Kidney (tissue), 14 donors: Measurements from ENCODE around the gene CDX2. TPM values are rescaled to one million over a fixed set of nuclear protein-coding genes. Genes with fewer than 3 reads are reported as not detected.

Experiments
- DNase-seq, 5 donors: peaks; one replicate each; pipeline ENCODE4 v3.0.0-alpha.2; 2013 to 2020
- FAIRE-seq: peaks from 2 replicates; lab custom pipeline; 2012; peaks lifted over from hg19 to GRCh38; lab: Jason Lieb, UNC
- H3K27ac ChIP-seq, 2 donors: one replicate each; pipeline ENCODE4 v1.7.0; 2013; ENCODE audit warnings: low read depth in 2 of 2, low read length in 2 of 2, inconsistent platforms in 1 of 2
- H3K27me3 ChIP-seq: one replicate; pipeline ENCODE4 v1.7.1; 2013; ENCODE audit warnings: low read length, inconsistent platforms; ENCODE audit not compliant: control insufficient read depth, insufficient read depth
- H3K36me3 ChIP-seq, 3 donors: one replicate each; pipeline versions ENCODE4 v1.7.0 to v1.7.1; 2013; ENCODE audit warnings: low read length in 3 of 3, control low read depth in 1 of 3, inconsistent platforms in 1 of 3; ENCODE audit not compliant: insufficient read depth in 3 of 3, control insufficient read depth in 2 of 3
- H3K4me1 ChIP-seq, 3 donors: one replicate each; pipeline versions ENCODE4 v1.7.0 to v1.7.1; 2013; ENCODE audit warnings: low read length in 3 of 3, inconsistent platforms in 1 of 3, low read depth in 1 of 3; ENCODE audit not compliant: control insufficient read depth in 2 of 3, insufficient read depth in 2 of 3
- H3K4me3 ChIP-seq, 3 donors: one replicate each; pipeline versions ENCODE4 v1.7.0 to v1.8.1; 2013; ENCODE audit warnings: low read length in 3 of 3, control low read depth in 1 of 3, inconsistent platforms in 1 of 3
- H3K9ac ChIP-seq, 3 donors: one replicate each; pipeline versions ENCODE4 v1.7.0 to v1.7.1; 2013; ENCODE audit warnings: low read length in 3 of 3, control low read depth in 1 of 3, inconsistent platforms in 1 of 3
- H3K9me3 ChIP-seq, 3 donors: one replicate each; pipeline versions ENCODE4 v1.7.0 to v1.7.1; 2013; ENCODE audit warnings: low read length in 3 of 3, control low read depth in 1 of 3, inconsistent platforms in 1 of 3; ENCODE audit not compliant: control insufficient read depth in 2 of 3, insufficient read depth in 1 of 3
- intact Hi-C: fragments of 100-400 bp; cut with DNase I; formaldehyde crosslinking; loops from one replicate; pipeline ENCODE4 v1.11.1; 2022
- polyA plus RNA-seq: library from polyadenylated mRNA; stranded (reverse); fragments of 350-450 nt; fragmentation: Illumina TruSeq; extraction: RNeasy Lipid Tissue Mini Kit (QIAGEN cat#74804); gene quantifications from one replicate; pipeline ENCODE4 v1.2.3, GENCODE V29; 2014; ENCODE audit warnings: low read depth, low replicate concordance; ENCODE audit not compliant: insufficient read depth
- total RNA-seq: library from RNA; stranded (reverse); fragmentation: NEBNext Ultra II Directional; extraction: Animal tissue kit (Norgen Biotek cat#: 25700); gene quantifications from one replicate; pipeline ENCODE4 v1.2.1, GENCODE V29; 2021
- TF ChIP-seq, protein P1 (sequence below): IDR thresholded peaks from 3 replicates; pipeline ENCODE4 v1.5.1; 2012; ENCODE audit warnings: mild to moderate bottlenecking, moderate library complexity, borderline replicate concordance; ENCODE audit not compliant: insufficient read depth; ENCODE audit errors: extremely low read depth
- donor health status: control.
- donor health status: control.
- donor health status: control.
- donor health status: control.
- donor health status: control.
- donor health status: DM: yes; HTN: yes; CAD: no.
- donor health status: Normal renal cell carcinoma (clear cell type).

Gene CDX2
- total and polyA plus RNA-seq, 2 donors from 2014 or later, result not detected

DNA sequence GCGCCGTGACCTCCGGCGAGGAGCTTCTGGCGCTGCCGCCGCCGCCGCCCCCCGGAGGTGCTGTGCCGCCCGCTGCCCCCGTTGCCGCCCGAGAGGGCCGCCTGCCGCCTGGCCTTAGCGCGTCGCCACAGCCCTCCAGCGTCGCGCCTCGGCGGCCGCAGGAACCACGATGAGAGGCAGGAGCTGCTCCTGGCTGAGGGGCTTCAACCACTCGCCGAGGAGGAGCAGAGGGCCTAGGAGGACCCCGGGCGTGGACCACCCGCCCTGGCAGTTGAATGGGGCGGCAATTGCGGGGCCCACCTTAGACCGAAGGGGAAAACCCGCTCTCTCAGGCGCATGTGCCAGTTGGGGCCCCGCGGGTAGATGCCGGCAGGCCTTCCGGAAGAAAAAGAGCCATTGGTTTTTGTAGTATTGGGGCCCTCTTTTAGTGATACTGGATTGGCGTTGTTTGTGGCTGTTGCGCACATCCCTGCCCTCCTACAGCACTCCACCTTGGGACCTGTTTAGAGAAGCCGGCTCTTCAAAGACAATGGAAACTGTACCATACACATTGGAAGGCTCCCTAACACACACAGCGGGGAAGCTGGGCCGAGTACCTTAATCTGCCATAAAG is 44.5 kb downstream of the CDX2 start:
- Histone ChIP-seq H3K27ac (no peak overlapping the region), H3K9me3 (no peaks in the 10 kb centered on the region), H3K4me1 (peaks cover 0 to 8% (median 0%) of the 10 kb centered on the region in 3 donors), H3K36me3 (no peaks in the 10 kb centered on the region), H3K9ac (no peak overlapping the region), H3K27me3 (peaks cover 60% of the 10 kb centered on the region), H3K4me3 (no peak overlapping the region)
- TF ChIP-seq, protein P1, sequence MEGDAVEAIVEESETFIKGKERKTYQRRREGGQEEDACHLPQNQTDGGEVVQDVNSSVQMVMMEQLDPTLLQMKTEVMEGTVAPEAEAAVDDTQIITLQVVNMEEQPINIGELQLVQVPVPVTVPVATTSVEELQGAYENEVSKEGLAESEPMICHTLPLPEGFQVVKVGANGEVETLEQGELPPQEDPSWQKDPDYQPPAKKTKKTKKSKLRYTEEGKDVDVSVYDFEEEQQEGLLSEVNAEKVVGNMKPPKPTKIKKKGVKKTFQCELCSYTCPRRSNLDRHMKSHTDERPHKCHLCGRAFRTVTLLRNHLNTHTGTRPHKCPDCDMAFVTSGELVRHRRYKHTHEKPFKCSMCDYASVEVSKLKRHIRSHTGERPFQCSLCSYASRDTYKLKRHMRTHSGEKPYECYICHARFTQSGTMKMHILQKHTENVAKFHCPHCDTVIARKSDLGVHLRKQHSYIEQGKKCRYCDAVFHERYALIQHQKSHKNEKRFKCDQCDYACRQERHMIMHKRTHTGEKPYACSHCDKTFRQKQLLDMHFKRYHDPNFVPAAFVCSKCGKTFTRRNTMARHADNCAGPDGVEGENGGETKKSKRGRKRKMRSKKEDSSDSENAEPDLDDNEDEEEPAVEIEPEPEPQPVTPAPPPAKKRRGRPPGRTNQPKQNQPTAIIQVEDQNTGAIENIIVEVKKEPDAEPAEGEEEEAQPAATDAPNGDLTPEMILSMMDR, result no peak
- DNase-seq (no peak), FAIRE-seq (no peak)
- intact Hi-C loops, result no loop called here

DNA sequence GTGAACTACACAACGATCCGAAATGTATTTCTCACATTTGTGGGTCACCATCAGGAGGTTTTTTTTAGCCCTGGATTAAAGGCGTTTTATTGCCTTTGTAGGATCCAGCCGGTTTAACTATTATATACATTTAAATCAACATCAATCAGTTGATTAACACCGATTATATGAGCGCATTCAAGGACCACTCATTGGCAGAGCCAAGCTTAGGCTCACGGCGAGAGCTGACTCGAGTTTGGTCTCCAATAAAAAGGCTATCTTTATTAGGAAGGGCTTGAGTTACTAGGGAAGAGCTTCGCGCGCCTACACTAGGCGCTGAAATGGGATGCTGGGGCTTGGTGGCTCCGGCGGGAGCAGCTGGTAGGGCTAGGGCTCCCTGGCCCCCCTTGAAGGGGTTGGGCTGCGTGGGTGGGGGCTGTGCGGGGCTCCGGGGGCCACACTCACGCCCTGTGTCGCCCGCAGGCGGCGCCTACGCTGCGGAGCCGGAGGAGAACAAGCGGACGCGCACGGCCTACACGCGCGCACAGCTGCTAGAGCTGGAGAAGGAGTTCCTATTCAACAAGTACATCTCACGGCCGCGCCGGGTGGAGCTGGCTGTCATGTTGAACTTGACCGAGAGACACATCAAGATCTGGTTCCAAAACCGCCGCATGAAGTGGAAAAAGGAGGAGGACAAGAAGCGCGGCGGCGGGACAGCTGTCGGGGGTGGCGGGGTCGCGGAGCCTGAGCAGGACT is 45.2 kb downstream of the CDX2 start:
- H3K27ac ChIP-seq, result no peak overlapping the region
- H3K9ac ChIP-seq, result no peak overlapping the region
- H3K27me3 ChIP-seq, result peaks cover 61% of the 10 kb centered on the region
- H3K9me3 ChIP-seq, result no peaks in the 10 kb centered on the region
- no peak overlapping the region for H3K4me3 ChIP-seq
- intact Hi-C loops, result no loop called here
- H3K4me1 ChIP-seq, result peaks cover 0 to 8% (median 0%) of the 10 kb centered on the region in 3 donors
- no peaks in the 10 kb centered on the region for H3K36me3 ChIP-seq
- TF ChIP-seq, protein P1, result no peak
- peak in 1 of 5 donors; percentile 66 for DNase-seq
- no peak for FAIRE-seq

DNA sequence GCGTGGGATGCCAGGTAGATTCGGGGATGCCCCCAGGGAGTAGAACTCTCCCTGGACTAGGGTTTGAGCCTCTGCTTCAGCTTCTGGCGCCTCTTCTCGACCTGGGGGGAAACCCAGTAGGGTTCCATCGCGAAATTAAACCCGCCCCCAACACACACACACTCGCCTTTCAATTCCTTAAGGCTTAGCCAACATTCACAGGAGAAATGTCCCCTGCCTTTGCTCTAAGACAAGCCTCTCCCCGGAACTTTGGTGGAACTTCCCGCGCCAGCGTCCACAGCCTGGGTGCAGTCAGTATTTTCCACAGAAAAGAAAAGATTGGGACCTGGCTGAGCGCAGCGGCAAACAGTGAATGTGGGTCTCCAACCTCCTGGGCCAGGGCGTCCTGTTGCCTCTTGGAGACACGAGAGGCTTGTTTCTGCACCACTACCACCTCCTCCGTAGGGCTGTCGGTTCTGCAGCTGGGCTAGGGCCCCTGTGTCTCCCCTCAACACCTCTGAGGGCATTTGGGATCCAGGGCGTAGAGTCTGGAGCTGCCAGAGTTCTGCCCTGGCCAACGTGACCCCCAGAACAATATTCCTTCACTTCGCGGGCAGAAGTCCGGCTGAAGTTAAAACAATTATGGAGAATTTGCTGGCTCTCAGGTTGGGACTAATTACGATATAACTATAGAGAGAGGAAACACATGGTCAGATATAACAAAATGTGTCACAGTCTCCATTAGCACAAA is 46.1 kb downstream of the CDX2 start:
- Histone ChIP-seq H3K4me3 (no peak overlapping the region), H3K27me3 (peaks cover 67% of the 10 kb centered on the region), H3K36me3 (no peaks in the 10 kb centered on the region), H3K9me3 (no peaks in the 10 kb centered on the region), H3K9ac (no peak overlapping the region), H3K27ac (no peak overlapping the region), H3K4me1 (peaks cover 0 to 8% (median 0%) of the 10 kb centered on the region in 3 donors)
- DNase-seq (no peak), FAIRE-seq (no peak)
- intact Hi-C loops, result no loop called here
- TF ChIP-seq, protein P1, result no peak
